OCI-M1 (cell line): Measurements from ENCODE around the gene TYSND1.
"Not testable (repeated sequence)": the region's sequence is repeated elsewhere in the genome, so short reads cannot be mapped to it uniquely, and the experiment has no call there.

ENCODE experiments used
- DNase-seq: peaks from one replicate; lab custom pipeline; 2025; lab: John Stamatoyannopoulos, UW

Gene TYSND1

GRCh38 chr10:70163448-70163847 is 16.9 kb upstream of the TYSND1 start:
- DNase-seq = no peak

GRCh38 chr10:70162892-70163201 is 16.3 kb upstream of the TYSND1 start:
- DNase-seq = peak; percentile 76

GRCh38 chr10:70162151-70162891 is 15.8 kb upstream of the TYSND1 start:
- DNase-seq = peak; percentile 50

- DNase-seq = no peak
These were observed 14.3 kb upstream of the TYSND1 start for GRCh38 chr10:70160798-70161197.

- not testable (repeated sequence) for DNase-seq
These were observed 12.9 kb upstream of the TYSND1 start for GRCh38 chr10:70159366-70159765.

GRCh38 chr10:70158113-70158512 is 11.6 kb upstream of the TYSND1 start:
- no peak for DNase-seq

GRCh38 chr10:70155255-70155838 is 8.8 kb upstream of the TYSND1 start:
- DNase-seq = no peak

GRCh38 chr10:70148516-70148915 is 2.0 kb upstream of the TYSND1 start:
- no peak for DNase-seq

GRCh38 chr10:70147259-70147625 is 742 bp upstream of the TYSND1 start:
- DNase-seq = no peak

- DNase-seq = peak; percentile 84
These were observed 623 bp downstream of the TYSND1 start for GRCh38 chr10:70145666-70146488.

GRCh38 chr10:70145166-70145665 is 1.3 kb downstream of the TYSND1 start:
- DNase-seq = no peak

GRCh38 chr10:70144372-70145110 is 2.0 kb downstream of the TYSND1 start:
- no peak for DNase-seq

- no peak for DNase-seq
These were observed 3.9 kb downstream of the TYSND1 start for GRCh38 chr10:70142555-70142954.

GRCh38 chr10:70140297-70140696 is 6.2 kb downstream of the TYSND1 start:
- DNase-seq = no peak

GRCh38 chr10:70139997-70140250 is 6.6 kb downstream of the TYSND1 start:
- DNase-seq = no peak

- DNase-seq = no peak
These were observed 7.1 kb downstream of the TYSND1 start for GRCh38 chr10:70139151-70139996.

GRCh38 chr10:70137927-70138883 is 8.3 kb downstream of the TYSND1 start:
- no peak for DNase-seq

- peak; percentile 83 for DNase-seq
These were observed 9.4 kb downstream of the TYSND1 start for GRCh38 chr10:70137135-70137534.

- DNase-seq = no peak
These were observed 10.8 kb downstream of the TYSND1 start for GRCh38 chr10:70135684-70136083.

GRCh38 chr10:70135046-70135445 is 11.5 kb downstream of the TYSND1 start:
- DNase-seq = no peak
